Measurements from ENCODE around the gene DUOX1. TPM values are rescaled to one million over a fixed set of nuclear protein-coding genes. Genes with fewer than 3 reads are reported as not detected.

DUOX1 gene
- total and polyA plus RNA-seq, 2 of the 13 experiments (the other 11 are each of a cell fraction or from before 2014, with no cell fraction given), result 0.03 TPM; not detected in 1

DNA sequence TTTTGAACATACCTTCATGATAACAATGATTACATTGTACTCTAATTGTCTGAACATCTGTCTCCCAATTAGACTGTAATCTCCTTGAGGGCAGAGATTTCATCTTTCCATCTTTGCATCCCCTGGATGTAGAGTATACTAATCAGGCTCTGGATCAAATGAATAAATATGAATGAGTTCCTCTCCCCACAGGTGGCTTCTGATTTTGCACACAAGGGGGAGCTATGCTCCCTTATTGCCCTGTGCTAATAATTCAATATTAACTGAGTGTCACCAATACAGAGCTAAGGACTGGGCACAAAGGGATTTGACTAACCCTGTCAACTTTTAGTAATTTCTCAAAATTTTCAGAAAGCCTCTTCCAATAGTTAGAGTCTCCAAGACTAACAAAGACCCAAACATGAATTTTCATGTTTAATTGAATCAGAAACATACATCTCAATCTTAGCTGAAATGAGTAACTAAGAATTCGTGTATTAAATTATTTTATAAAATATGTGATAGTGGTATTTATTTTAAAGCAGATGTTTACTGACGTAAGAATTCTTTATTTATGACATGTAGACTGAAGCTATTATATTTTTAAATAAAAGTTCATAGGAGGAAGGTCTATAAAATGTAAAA lies 3.1 kb upstream of the DUOX1 start:
- H2AFZ ChIP-seq (ENCODE audit: low read length), result no peak overlapping the region
- no peak overlapping the region for H3K4me2 ChIP-seq (ENCODE audit: low read depth, low read length)
- no TSS peak for BruUV-seq (replicated peaks)
- in situ Hi-C loops (cut with HindIII; ENCODE audit: extremely low pct_ligation_motif_present, low pct_unique_long_range_greater_than_20kb), result loop anchor here (10.0 kb wide), 2 partner anchors 62 to 162 kb away; no protein-coding TSS in a partner anchor
- no peaks in the 10 kb centered on the region for H4K20me1 ChIP-seq (ENCODE audit: insufficient read depth, low read length)
- TF ChIP-seq ZNF501 (CRISPR knock-in tag; IDR thresholded peaks at IDR 0.05), result no peak
- peak; percentile 34; the same call in 1 of the 2 replicates for TF ChIP-seq SMC3 (IDR thresholded peaks at IDR 0.05; ENCODE audit: low read length)
- 0 out of 2 replicates have a peak, but pooled peaks have one; percentile 23 for TF ChIP-seq RAD21 (CRISPR knock-in tag; IDR thresholded peaks at IDR 0.05)
- TF ChIP-seq STAG1 (CRISPR knock-in tag; IDR thresholded peaks at IDR 0.05), result peak; percentile 47
- peak; percentile 85 for TF ChIP-seq ARID3A (IDR thresholded peaks at IDR 0.05; ENCODE audit: low read depth, low read length)
- TF ChIP-seq CTCF (CRISPR knock-in tag; IDR thresholded peaks at IDR 0.05), result peak; percentile 55
- TF ChIP-seq ZNF782 (CRISPR knock-in tag; IDR thresholded peaks at IDR 0.05; ENCODE audit: borderline replicate concordance), result no peak
- ChIA-PET CTCF (ENCODE audit: low intra/inter-chr PET ratio, low total read pairs) (interaction anchor here (0.6 to 1.7 kb wide), 3 partner anchors 8 to 10 kb away, joined by 3 to 7 read pairs (median 3); no protein-coding TSS in a partner anchor), POLR2A (no interaction called here)
- no peaks in the 10 kb centered on the region for H3K36me3 ChIP-seq (replicated peaks in 1 of 2; ENCODE audit: control insufficient read depth in 1 of 2, insufficient read depth in 2 of 2, low read length in 2 of 2)
- FAIRE-seq, result no peak
- no peak overlapping the region for H3K27ac ChIP-seq (ENCODE audit: extremely low read length, insufficient read depth, low read length)
- no peak overlapping the region for H3K4me3 ChIP-seq (replicated peaks in 1 of 3; ENCODE audit: insufficient read depth in 1 of 3, low read depth in 2 of 3, low read length in 3 of 3)
- H3K9me3 ChIP-seq (ENCODE audit: low read length), result no peaks in the 10 kb centered on the region
- WGBS (ENCODE audit: low lambda C conversion rate), result 4% methylated on average over 2 of the region's 2 CpGs
- DNase-seq (ENCODE audit: low spot score), result peak; percentile 25
- peaks cover 14% of the 10 kb centered on the region for H3K4me1 ChIP-seq (ENCODE audit: insufficient read depth, low read length)
- ATAC-seq, result peak; percentile 54
- intact Hi-C loops (cut with micrococcal nuclease; ENCODE audit: unreplicated experiment), result no loop called here
- no peak overlapping the region for H3K9ac ChIP-seq (ENCODE audit: insufficient read depth, low read depth, low read length)
- no peaks in the 10 kb centered on the region for H3K79me2 ChIP-seq (ENCODE audit: insufficient read depth, low read length)
- H3K27me3 ChIP-seq (ENCODE audit: control insufficient read depth in 1 of 2, insufficient read depth in 2 of 2, low read length in 2 of 2), result peaks cover 0 to 3% of the 10 kb centered on the region in 2 experiments; a peak in 2 of 5 replicates
